Measurements from ENCODE around the gene OPN3.
A peak's percentile ranks its signal among the peaks of the same experiment; 100 is the strongest.

Gene OPN3

GRCh38 chr1:241641773-241642592, 1.8 kb upstream of the OPN3 start:
- DNase-seq (ENCODE audit: low spot score), result no peak
- no peak for TF ChIP-seq CTCF (IDR thresholded peaks at IDR 0.05; ENCODE audit: borderline replicate concordance, control extremely low read depth, extremely low read depth, insufficient read depth, missing control alignments)

GRCh38 chr1:241640867-241641622, 876 bp upstream of the OPN3 start:
- in situ Hi-C loops (cut with MboI; ENCODE audit: low sequenced_read_pairs, unreplicated experiment), result no loop called here
- DNase-seq (ENCODE audit: low spot score), result no peak
- TF ChIP-seq CTCF (IDR thresholded peaks at IDR 0.05; ENCODE audit: borderline replicate concordance, control extremely low read depth, extremely low read depth, insufficient read depth, missing control alignments), result no peak

More at GRCh38 chr1:241641773-241642592, 1.8 kb upstream of the OPN3 start:
- in situ Hi-C loops (cut with MboI; ENCODE audit: low sequenced_read_pairs, unreplicated experiment), result no loop called here

GRCh38 chr1:241639623-241640148, 483 bp downstream of the OPN3 start:
- TF ChIP-seq CTCF (IDR thresholded peaks at IDR 0.05; ENCODE audit: borderline replicate concordance, control extremely low read depth, extremely low read depth, insufficient read depth, missing control alignments), result no peak
- no peak for DNase-seq (ENCODE audit: low spot score)
- in situ Hi-C loops (cut with MboI; ENCODE audit: low sequenced_read_pairs, unreplicated experiment), result no loop called here

- TF ChIP-seq CTCF (IDR thresholded peaks at IDR 0.05; ENCODE audit: borderline replicate concordance, control extremely low read depth, extremely low read depth, insufficient read depth, missing control alignments), result no peak
- in situ Hi-C loops (cut with MboI; ENCODE audit: low sequenced_read_pairs, unreplicated experiment), result no loop called here
- peak; percentile 24 for DNase-seq (ENCODE audit: low spot score)
Observed at GRCh38 chr1:241638909-241639622, 1.1 kb downstream of the OPN3 start.

- DNase-seq (ENCODE audit: low spot score), result no peak
- in situ Hi-C loops (cut with MboI; ENCODE audit: low sequenced_read_pairs, unreplicated experiment), result no loop called here
- no peak for TF ChIP-seq CTCF (IDR thresholded peaks at IDR 0.05; ENCODE audit: borderline replicate concordance, control extremely low read depth, extremely low read depth, insufficient read depth, missing control alignments)
Observed at GRCh38 chr1:241638099-241638682, 2.0 kb downstream of the OPN3 start.

- no peak for TF ChIP-seq CTCF (IDR thresholded peaks at IDR 0.05; ENCODE audit: borderline replicate concordance, control extremely low read depth, extremely low read depth, insufficient read depth, missing control alignments)
- in situ Hi-C loops (cut with MboI; ENCODE audit: low sequenced_read_pairs, unreplicated experiment), result no loop called here
- DNase-seq (ENCODE audit: low spot score), result no peak
Observed at GRCh38 chr1:241637604-241638003, 2.6 kb downstream of the OPN3 start.
